Measurements from ENCODE around the gene YWHAG.
"Not testable (repeated sequence)": the region's sequence is repeated elsewhere in the genome, so short reads cannot be mapped to it uniquely, and the experiment has no call there.

The YWHAG gene

DNA sequence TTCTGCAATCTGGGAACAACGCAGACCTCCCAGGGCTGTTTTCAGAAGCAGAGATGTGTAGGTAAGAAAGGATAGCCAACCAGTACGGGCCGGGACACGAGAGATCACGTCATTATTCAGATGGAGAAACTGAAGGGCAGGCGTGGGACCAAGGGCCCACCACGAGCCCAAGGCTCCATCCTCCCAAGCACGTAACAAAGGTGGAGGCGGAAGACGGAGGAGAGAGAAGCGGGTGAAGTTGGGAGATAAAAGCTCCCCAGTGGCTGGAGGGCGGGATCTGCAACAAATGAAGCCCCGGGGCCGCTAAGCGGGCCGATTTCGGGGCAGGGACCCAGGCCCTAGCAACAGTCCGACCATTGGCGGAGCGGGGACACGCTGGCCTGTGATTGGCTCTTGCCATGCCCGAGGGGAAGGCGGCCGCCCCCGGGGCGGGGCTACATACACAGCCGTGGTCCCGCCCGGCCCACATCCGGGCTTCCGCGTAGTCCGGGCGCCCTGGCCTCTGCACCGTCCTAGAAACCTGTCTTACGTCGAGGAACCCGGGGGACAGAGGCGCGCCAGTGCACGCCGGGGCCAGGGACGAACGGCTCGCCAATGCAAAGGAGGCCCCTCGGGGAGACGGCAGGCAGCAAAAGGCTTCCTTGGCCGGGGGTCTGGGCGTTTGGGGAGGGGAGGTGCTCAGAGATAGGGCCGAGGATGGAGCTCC, 40.9 kb downstream of the YWHAG start:
- peak; percentile 98 for DNase-seq

- DNase-seq, result no peak
Observed at GRCh38 chr7:76316984-76317781, 41.6 kb downstream of the YWHAG start.

- DNase-seq, result no peak
Observed at GRCh38 chr7:76315364-76315763, 43.4 kb downstream of the YWHAG start.

DNA sequence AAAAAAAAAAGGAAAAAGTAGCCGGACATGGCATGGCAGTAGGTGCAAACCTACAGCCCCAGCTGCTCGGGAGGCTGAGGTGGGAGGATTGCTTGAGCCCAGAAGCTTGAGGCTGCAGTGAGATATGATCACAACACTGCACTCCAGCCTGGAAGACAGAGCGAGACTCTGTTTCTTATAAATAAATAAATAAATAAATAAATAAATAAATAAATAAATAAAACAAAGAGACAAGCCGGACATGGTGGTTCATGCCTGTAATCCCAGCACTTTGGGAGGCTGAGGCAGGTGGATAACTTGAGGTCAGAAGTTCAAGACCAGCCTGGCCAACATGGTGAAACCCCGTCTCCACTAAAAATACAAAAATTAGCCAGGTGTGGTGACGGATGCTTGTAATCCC, 44.1 kb downstream of the YWHAG start:
- not testable (repeated sequence) for DNase-seq

GRCh38 chr7:76314042-76314721, 44.6 kb downstream of the YWHAG start:
- peak; percentile 98 for DNase-seq

- not testable (repeated sequence) for DNase-seq
Observed at GRCh38 chr7:76311838-76312237, 47.0 kb downstream of the YWHAG start.

DNA sequence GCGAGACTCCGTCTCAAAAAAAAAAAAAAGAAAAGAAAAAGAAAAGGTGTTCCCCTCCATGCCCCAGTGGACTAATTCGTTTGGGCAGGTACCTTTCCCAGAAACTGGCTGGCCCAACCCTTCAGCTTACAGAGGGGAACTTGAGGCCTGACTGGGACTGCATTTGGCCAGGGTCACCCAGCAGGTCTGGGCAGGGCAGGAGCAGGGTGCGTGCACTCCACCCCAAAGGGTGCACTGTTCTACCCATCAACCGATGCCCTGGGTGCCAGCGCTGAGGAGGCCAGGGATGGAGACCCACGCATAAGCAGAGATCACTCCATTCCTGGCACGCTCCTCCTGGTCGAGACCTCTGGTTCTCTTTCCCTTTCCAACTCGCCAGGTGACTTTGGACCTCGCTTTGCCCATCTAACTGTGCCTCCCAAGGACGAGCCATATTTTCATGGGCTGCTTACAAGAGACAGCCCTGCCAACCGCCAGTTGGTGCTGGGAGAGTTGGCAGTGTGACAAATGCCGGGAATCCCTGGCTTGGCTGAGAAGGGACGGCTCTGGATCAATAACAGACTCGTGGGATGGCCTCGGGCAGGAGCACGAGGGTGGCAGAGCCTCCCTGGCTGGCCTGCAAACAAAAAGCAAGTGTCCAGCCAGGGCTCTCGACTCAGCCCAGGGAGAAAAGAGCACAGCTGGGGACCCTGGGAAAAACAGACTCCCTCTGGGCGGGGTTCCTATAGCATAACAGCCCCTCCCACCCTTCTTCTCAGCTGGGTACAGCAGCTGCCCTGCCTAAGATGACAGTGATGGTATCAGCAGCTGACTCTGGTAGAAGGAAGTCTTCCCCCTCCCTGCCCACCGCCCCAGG, 48.5 kb downstream of the YWHAG start:
- DNase-seq, result no peak

DNA sequence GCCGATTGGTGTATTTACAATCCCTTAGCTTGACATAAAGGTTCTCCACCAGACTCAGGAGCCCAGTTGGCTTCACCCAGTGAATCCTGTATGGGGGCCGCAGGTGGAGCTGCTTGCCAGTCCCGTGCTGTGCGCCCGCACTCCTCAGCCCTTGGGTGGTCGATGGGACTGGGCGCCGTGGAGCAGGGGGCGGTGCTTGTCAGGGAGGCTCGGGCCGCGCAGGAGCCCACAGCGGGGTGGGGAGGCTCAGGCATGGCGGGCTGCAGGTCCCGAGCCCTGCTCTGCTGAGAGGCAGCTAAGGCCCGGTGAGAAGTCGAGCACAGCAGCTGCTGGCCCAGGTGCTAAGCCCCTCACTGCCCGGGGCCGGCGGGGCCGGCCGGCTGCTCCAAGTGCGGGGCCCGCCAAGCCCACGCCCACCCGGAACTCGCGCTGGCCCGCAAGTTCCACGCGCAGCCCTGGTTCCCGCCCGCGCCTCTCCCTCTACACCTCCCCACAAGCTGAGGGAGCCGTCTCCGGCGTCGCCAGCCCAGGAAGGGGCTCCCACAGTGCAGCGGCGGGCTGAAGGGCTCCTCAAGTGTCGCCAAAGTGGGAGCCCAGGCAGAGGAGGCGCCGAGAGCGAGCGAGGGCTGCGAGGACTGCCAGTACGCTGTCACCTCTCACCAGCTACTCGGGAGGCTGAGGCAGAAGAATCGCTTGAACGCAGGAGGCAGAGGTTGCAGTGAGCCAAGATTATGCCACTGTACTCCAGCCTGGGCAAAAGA, 49.3 kb downstream of the YWHAG start:
- not testable (repeated sequence) for DNase-seq

DNA sequence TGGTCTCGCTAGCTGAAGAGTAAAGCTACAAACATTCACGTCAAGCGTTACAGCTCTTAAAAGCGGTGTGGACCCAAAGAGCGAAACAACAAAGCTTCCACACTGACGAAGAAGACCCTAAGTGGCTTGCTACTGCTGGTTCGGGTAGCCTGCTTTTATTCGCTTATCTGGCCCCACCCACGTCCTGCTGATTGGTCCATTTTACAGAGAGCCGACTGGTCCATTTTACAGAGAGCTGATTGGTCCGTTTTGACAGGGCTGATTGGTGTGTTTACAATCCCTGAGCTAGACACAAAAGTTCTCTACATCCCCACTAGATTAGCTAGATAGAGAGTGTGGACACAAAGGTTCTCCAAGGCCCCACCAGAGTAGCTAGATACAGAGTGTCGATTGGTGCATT, 49.9 kb downstream of the YWHAG start:
- DNase-seq, result not testable (repeated sequence)

DNA sequence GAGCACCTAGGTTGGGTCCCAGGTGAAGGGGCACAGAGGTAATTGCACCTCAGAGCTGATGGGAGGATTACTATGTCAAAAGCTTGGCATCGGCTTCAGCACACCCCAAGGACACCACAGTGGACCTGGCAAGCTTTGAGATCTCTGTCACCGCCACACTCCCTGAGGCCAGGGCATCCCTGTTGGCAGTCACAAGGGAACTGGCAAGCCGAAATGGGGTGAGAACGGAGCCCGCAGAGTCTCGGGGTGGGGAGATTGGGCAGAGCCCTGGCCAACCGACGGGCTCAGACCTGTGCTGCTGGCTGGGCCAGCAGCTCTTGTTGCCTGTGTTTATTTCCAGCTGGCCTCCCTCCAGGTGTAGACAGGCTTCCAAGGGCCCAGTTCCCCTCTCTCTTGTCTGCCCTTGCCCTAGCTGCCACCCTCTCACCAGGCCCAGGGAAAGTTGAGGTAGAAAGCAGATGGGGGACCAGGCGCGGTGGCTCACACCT, 53.9 kb downstream of the YWHAG start:
- DNase-seq, result no peak

DNA sequence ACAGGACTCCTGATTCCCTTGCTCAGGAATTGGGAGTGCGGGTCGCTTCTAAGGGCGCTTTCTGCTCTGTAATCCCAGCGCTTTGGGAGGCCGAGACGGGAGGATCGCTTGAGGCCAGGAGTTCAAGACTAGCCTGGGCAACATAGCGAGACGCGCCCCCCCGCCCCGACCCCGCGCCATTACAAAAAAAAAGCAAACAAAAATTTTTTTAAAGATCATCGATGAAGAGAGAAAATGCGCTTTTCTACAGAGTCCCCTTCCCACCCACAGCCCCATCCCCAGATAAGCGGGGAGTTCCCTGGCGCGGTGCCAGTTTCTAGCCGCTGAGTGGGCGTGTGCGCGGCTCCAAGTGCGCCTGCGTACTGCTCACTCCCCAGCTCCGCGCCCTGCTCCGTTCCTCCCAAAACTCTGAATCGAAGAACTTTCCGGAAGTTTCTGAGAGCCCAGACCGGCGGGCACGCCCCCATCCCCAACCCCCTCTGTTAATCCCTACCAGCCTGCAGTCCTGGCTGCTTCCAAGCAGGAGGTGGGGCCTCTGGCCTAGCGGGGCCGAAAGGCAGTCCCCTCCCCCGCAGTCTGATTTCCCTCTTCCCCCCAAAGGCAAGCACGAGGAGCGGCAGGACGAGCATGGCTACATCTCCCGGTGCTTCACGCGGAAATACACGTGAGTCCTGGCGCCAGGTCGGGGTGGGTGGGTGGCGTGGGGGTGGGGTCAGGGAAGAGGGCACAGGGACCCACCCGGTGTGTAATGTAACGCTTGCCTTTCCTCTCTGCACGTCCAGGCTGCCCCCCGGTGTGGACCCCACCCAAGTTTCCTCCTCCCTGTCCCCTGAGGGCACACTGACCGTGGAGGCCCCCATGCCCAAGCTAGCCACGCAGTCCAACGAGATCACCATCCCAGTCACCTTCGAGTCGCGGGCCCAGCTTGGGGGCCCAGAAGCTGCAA, 55.3 kb downstream of the YWHAG start:
- peak; percentile 83 for DNase-seq

DNA sequence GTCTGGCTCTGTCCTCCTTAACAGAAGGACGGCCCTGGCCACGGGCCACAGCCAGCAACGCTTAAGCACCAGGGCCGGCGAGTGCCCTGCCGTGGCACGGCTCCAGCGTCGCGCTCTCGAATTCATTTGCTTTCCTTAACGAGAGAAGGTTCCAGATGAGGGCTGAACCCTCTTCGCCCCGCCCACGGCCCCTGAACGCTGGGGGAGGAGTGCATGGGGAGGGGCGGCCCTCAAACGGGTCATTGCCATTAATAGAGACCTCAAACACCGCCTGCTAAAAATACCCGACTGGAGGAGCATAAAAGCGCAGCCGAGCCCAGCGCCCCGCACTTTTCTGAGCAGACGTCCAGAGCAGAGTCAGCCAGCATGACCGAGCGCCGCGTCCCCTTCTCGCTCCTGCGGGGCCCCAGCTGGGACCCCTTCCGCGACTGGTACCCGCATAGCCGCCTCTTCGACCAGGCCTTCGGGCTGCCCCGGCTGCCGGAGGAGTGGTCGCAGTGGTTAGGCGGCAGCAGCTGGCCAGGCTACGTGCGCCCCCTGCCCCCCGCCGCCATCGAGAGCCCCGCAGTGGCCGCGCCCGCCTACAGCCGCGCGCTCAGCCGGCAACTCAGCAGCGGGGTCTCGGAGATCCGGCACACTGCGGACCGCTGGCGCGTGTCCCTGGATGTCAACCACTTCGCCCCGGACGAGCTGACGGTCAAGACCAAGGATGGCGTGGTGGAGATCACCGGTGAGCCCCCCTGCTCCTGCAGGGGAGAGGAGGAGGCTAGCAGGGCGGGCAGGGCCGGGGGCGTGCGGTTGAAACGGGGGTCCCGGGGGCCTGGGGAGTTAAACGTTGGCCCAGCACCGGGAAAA, 56.2 kb downstream of the YWHAG start, which contains the start of gene HSPB1:
Gene HSPB1, plus strand, starts transcription at position 327 of the 855 bp plus-strand sequence. Its CDS starts 40 bp downstream, at position 367.
- DNase-seq, result peak; percentile 45

- no peak for DNase-seq
Observed at GRCh38 chr7:76301000-76301399, 57.8 kb downstream of the YWHAG start.

GRCh38 chr7:76300166-76300731, 58.5 kb downstream of the YWHAG start:
- DNase-seq, result no peak

DNA sequence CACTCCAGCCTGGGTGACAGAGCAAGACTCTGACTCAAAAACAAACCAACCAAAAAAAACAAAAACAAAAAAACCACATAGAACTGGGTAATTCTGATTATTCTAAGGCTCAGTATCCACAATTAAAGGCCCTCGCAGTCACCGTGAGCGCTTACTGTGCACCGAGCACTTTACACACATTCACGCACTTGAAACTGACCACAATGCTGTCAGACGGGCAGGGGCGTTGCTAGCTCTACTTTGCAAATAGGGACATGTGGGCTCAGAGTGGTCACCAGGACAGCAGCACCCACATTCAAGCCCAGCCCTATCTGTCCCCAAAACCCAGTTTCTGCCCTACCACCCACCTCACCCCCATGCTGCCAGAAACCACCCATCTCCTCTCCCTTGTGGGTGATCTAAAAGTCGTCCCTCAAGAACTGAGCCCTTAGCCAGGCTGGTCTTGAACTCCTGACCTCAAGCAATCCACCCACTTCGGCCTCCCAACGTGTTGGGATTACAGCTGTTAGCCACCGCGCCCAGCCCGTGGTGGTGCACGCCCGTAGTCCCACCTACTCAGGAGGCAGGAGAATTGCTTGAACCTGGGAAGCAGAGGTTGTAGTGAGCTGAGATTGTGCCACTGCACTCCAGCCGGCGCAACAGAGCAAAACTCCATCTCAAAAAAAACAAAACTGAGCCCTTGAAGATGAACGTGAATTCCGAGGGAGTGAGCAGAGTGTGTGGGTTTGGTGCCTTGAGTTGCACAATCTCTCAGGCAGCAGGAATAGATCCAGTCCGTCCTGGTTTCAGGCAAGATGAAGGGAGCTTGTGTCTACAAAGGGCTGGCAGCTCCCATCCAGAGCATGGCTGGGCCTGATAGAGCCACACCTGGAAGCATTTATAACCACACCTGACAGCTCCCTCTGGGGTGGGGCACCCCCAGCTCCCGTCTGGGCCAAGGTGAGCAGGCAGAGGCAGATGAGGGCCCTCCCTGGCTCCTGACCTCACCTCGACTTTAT, 61.7 kb downstream of the YWHAG start:
- DNase-seq, result no peak

GRCh38 chr7:76294344-76295024, 64.3 kb downstream of the YWHAG start:
- no peak for DNase-seq

GRCh38 chr7:76293407-76293901, 65.3 kb downstream of the YWHAG start:
- no peak for DNase-seq
